ENCODE measurements around the gene CYBA.

The CYBA gene

DNA sequence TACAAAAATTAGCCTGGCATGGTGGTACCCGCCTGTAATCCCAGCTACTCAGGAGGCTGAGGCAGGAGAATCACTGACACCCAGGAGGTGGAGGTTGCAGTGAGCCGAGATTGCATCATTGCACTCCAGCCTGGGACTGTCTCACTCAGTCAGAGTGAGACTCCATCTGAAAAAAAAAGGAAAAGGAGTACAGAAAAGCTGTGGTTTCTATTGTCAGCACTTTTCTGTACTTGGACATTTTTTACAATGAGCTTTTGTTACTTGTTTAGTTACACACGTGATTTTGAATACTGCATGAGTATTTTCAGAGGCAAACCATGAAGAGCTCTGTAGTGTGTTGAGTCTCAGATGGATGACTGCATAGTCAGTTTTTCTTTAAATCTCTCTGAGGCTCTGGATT lies 54.4 kb downstream of the CYBA start:
- CTCF ChIA-PET: interaction anchor here (0.5 kb wide), 1 partner anchor 61 kb away, joined by 5 read pairs; no protein-coding TSS in a partner anchor
- no peak for DNase-seq (ENCODE audit: low spot score)
- POLR2A ChIA-PET (ENCODE audit: low non-redundant PET): no interaction called here
- no peak overlapping the region for H3K27ac ChIP-seq
- TF ChIP-seq, protein P1, sequence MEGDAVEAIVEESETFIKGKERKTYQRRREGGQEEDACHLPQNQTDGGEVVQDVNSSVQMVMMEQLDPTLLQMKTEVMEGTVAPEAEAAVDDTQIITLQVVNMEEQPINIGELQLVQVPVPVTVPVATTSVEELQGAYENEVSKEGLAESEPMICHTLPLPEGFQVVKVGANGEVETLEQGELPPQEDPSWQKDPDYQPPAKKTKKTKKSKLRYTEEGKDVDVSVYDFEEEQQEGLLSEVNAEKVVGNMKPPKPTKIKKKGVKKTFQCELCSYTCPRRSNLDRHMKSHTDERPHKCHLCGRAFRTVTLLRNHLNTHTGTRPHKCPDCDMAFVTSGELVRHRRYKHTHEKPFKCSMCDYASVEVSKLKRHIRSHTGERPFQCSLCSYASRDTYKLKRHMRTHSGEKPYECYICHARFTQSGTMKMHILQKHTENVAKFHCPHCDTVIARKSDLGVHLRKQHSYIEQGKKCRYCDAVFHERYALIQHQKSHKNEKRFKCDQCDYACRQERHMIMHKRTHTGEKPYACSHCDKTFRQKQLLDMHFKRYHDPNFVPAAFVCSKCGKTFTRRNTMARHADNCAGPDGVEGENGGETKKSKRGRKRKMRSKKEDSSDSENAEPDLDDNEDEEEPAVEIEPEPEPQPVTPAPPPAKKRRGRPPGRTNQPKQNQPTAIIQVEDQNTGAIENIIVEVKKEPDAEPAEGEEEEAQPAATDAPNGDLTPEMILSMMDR (conservative IDR thresholded peaks at IDR 0.05; ENCODE audit: low read depth): no peak

DNA sequence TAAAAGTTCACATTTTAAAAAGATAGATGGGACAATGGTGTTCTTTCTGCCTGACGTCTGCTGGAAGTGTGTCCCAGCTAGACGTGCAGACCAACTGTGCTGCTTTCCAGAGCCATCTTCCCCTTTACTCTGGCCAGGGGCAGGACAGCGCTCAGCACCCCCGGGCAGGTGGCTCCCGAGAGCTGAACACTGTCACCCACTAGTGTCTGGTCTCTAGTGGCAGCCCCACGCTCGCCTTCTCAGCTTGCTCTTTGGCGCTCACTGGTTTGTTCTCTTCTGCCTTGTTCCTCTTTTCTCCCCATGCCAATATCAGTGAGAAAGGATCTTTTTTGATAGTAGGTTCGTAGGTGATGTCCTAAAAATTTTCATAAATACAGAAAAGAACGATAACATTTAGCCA lies 54.9 kb downstream of the CYBA start:
- POLR2A ChIA-PET (ENCODE audit: low non-redundant PET): no interaction called here
- no peak overlapping the region; the same call in 1 of the 2 replicates for H3K27ac ChIP-seq
- CTCF ChIA-PET: interaction anchor here (0.5 kb wide), 1 partner anchor 62 kb away, joined by 5 read pairs; no protein-coding TSS in a partner anchor
- no peak for DNase-seq (ENCODE audit: low spot score)
- TF ChIP-seq, protein P1 (conservative IDR thresholded peaks at IDR 0.05; ENCODE audit: low read depth): no peak

DNA sequence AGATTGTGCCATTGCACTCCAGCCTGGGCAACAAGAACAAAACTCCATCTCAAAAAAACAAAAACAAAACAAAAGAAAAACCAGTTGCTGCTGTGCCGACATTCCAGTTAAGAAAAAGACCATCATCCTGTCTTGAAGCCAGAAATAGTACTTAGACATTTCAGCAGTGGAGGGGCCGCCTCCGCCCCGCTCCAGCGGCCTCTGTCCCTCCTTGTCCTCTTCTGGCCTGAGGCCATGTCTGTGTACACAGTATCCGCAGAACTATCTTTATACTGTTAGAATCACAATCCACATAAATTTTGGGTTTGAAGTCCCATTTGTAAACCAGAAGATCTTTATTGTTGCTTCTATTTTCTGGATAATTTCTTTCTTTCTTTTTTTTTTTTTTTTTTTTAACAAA lies 55.8 kb downstream of the CYBA start:
- TF ChIP-seq, protein P1 (conservative IDR thresholded peaks at IDR 0.05; ENCODE audit: low read depth): no peak
- POLR2A ChIA-PET (ENCODE audit: low non-redundant PET): no interaction called here
- DNase-seq (ENCODE audit: low spot score): no peak
- H3K27ac ChIP-seq: no peak overlapping the region
- CTCF ChIA-PET: no interaction called here

DNA sequence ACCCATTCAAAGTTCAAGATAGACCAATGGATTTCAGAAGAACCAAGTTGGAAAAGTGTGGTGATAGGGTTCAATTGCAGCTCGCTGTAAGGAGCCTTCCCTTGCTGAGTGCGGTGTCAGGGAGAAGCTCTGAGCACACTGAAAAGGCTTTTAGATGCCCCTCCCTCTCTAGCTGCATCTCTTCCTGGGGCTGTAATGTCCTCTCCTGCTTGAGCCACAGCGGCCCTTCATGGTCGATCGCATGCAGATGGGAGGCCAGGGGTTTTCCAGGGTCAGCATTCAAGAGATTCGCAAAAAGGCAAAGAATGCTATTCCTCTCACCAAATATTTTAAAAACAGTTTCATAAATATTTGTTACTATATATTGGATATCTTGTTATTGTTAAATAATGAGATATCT lies 56.9 kb downstream of the CYBA start:
- ChIA-PET CTCF (no interaction called here), POLR2A (ENCODE audit: low non-redundant PET) (no interaction called here)
- TF ChIP-seq, protein P1 (conservative IDR thresholded peaks at IDR 0.05; ENCODE audit: low read depth): no peak
- no peak for DNase-seq (ENCODE audit: low spot score)
- no peak overlapping the region for H3K27ac ChIP-seq

DNA sequence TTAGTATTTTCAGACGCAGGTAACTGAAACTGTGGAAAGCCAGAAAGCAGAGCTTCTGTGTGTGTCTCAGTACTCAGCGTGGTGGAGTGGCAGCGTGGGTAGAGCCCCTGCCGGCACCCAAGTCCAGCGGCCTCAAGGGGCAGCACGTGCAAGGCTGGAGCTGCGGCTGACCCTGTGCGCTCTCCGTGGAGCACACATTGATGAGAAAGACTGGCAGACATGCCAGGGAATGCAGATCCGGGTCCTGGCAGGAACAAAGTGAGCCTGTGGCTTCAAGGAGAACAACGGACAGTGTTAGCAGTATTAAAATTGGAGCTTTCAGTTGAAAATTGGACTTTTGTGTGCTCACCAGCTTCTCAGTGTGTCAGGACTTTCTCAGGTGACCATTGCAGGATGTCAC lies 57.4 kb downstream of the CYBA start:
- no peak overlapping the region for H3K27ac ChIP-seq
- CTCF ChIA-PET: no interaction called here
- TF ChIP-seq, protein P1 (conservative IDR thresholded peaks at IDR 0.05; ENCODE audit: low read depth): no peak
- POLR2A ChIA-PET (ENCODE audit: low non-redundant PET): no interaction called here
- no peak for DNase-seq (ENCODE audit: low spot score)
